IMR-90 (cell line): ENCODE data around the gene CTNNA2. TPM values are rescaled to one million over a fixed set of nuclear protein-coding genes. Genes with fewer than 3 reads are reported as not detected.

Source experiments
- ATAC-seq: fragments of 200-7000 bp; cut with Tn5 transposase; 2 replicates; pipeline ENCODE4 v1.9.1; 2020; ENCODE audit warnings: low read depth, mild to moderate bottlenecking, moderate library complexity
- BruUV-seq: library from RNA; stranded (reverse); fragments of 400-500 nt; replicated peaks from 2 replicates; lab custom pipeline; 2021; lab: Mats Ljungman, UMichigan
- CTCF ChIA-PET: fragments of 300-600 bp; formaldehyde crosslinking; extraction: SDS; loops from one replicate; lab custom pipeline; 2021; ENCODE audit warnings: antibody characterized with exemption; lab: Yijun Ruan, JAX
- POLR2A ChIA-PET: fragments of 300-600 bp; sonication (Branson Sonifier 250); formaldehyde crosslinking; loops from one replicate; lab custom pipeline; 2022; ENCODE audit warnings: antibody characterized with exemption; ENCODE audit not compliant: unreplicated experiment; lab: Charles Lee
- DNase-seq: peaks from one replicate; pipeline ENCODE4 v3.0.0; 2013
- H2AFZ ChIP-seq: replicated peaks from 2 replicates; pipeline ENCODE3; 2013; ENCODE audit warnings: low read length, mild to moderate bottlenecking; ENCODE audit not compliant: poor library complexity
- H2AK5ac ChIP-seq: 2 replicates; pipeline ENCODE4 v1.6.1; 2013; ENCODE audit warnings: low read depth, low read length, inconsistent platforms
- H2AK9ac ChIP-seq: replicated peaks from 2 replicates; pipeline ENCODE3; 2013; ENCODE audit warnings: mild to moderate bottlenecking, low read depth, low read length, moderate library complexity; ENCODE audit not compliant: poor library complexity
- H2BK120ac ChIP-seq: 2 replicates; pipeline ENCODE4 v1.6.1; 2013; ENCODE audit warnings: low read depth, low read length, inconsistent platforms
- H2BK15ac ChIP-seq: 3 replicates; pipeline ENCODE4 v1.6.1; 2013; ENCODE audit warnings: low read depth, low read length, inconsistent platforms
- H2BK20ac ChIP-seq: 2 replicates; pipeline ENCODE4 v1.6.1; 2013; ENCODE audit warnings: low read depth, mild to moderate bottlenecking, inconsistent platforms, low read length, moderate library complexity
- H2BK5ac ChIP-seq: 2 replicates; pipeline ENCODE4 v1.6.1; 2013; ENCODE audit warnings: mild to moderate bottlenecking, low read depth, low read length, inconsistent platforms; ENCODE audit not compliant: poor library complexity, severe bottlenecking
- H3K14ac ChIP-seq: replicated peaks from 2 replicates; pipeline ENCODE4 v1.6.1; 2013; ENCODE audit warnings: low read depth, low read length, inconsistent platforms
- H3K18ac ChIP-seq: 2 replicates; pipeline ENCODE4 v1.6.1; 2013; ENCODE audit warnings: low read depth, low read length, control low read depth
- H3K23ac ChIP-seq: 2 replicates; pipeline ENCODE4 v1.6.1; 2013; ENCODE audit warnings: low read depth, low read length, inconsistent platforms
- H3K27ac ChIP-seq: 2 replicates; pipeline ENCODE4 v1.5.1; 2013; ENCODE audit warnings: mild to moderate bottlenecking, control low read depth, low read length; ENCODE audit not compliant: insufficient read depth
- H3K27me3 ChIP-seq: 2 replicates; pipeline ENCODE4 v1.6.1; 2013; ENCODE audit warnings: low read length; ENCODE audit not compliant: control insufficient read depth, insufficient read depth
- H3K36me3 ChIP-seq: 2 replicates; pipeline ENCODE4 v1.6.1; 2013; ENCODE audit warnings: low read length, mixed read lengths; ENCODE audit not compliant: control insufficient read depth, insufficient read depth
- H3K4ac ChIP-seq: 2 replicates; pipeline ENCODE4 v1.6.1; 2013; ENCODE audit warnings: low read depth, low read length, inconsistent platforms
- H3K4me1 ChIP-seq: 2 replicates; pipeline ENCODE4 v1.6.1; 2013; ENCODE audit warnings: low read length, mixed read lengths; ENCODE audit not compliant: control insufficient read depth, insufficient read depth
- H3K4me2 ChIP-seq: 2 replicates; pipeline ENCODE4 v1.6.1; 2013; ENCODE audit warnings: low read depth, mild to moderate bottlenecking, control low read depth, low read length, moderate library complexity
- H3K4me3 ChIP-seq: 2 replicates; pipeline ENCODE4 v1.5.1; 2013; ENCODE audit warnings: low read depth, mild to moderate bottlenecking, control low read depth, low read length, moderate library complexity; ENCODE audit not compliant: insufficient read depth
- H3K56ac ChIP-seq: 2 replicates; pipeline ENCODE4 v1.6.1; 2013; ENCODE audit warnings: low read length, inconsistent platforms; ENCODE audit not compliant: insufficient read depth; ENCODE audit errors: extremely low read depth
- H3K79me1 ChIP-seq, 2 experiments: 2 replicates each; pipeline ENCODE4 v1.6.1; 2013; ENCODE audit warnings: low read length in 2 of 2, inconsistent platforms in 1 of 2, low read depth in 1 of 2
- H3K9ac ChIP-seq: 2 replicates; pipeline ENCODE4 v1.6.1; 2013; ENCODE audit warnings: low read depth, low read length, control low read depth
- H3K9me1 ChIP-seq: 2 replicates; pipeline ENCODE4 v1.6.1; 2013; ENCODE audit warnings: low read length, inconsistent platforms; ENCODE audit not compliant: insufficient read depth
- H3K9me3 ChIP-seq: 2 replicates; pipeline ENCODE4 v1.6.1; 2013; ENCODE audit warnings: low read length; ENCODE audit not compliant: control insufficient read depth, insufficient read depth
- H4K20me1 ChIP-seq: 2 replicates; pipeline ENCODE4 v1.6.1; 2013; ENCODE audit warnings: low read length, inconsistent platforms; ENCODE audit not compliant: insufficient read depth
- H4K5ac ChIP-seq: 2 replicates; pipeline ENCODE4 v1.6.1; 2013; ENCODE audit warnings: mild to moderate bottlenecking, low read depth, low read length, control low read depth
- H4K8ac ChIP-seq, 2 experiments: 2 replicates each; pipeline ENCODE4 v1.6.1; 2013; ENCODE audit warnings: low read depth in 2 of 2, low read length in 2 of 2, control low read depth in 1 of 2, inconsistent platforms in 1 of 2
- H4K91ac ChIP-seq: 2 replicates; pipeline ENCODE4 v1.6.1; 2013; ENCODE audit warnings: low read depth, low read length, inconsistent platforms; ENCODE audit not compliant: insufficient read depth
- RAD21 ChIP-seq: IDR thresholded peaks from 2 replicates; pipeline ENCODE4 v1.6.1; 2012; ENCODE audit warnings: low read length, improper control_type of control experiment
- RFX5 ChIP-seq: IDR thresholded peaks from 2 replicates; pipeline ENCODE4 v1.8.0; 2012; ENCODE audit warnings: low read depth, mild to moderate bottlenecking, low read length, moderate library complexity
- SMC3 ChIP-seq: fragments of 150-350 bp; IDR thresholded peaks from 2 replicates; pipeline ENCODE4 v1.6.1; 2016; ENCODE audit warnings: low read depth, mild to moderate bottlenecking, antibody characterized with exemption, low read length, moderate library complexity
- USF2 ChIP-seq: fragments of 150-350 bp; IDR thresholded peaks from 2 replicates; pipeline ENCODE4 v1.6.1; 2017; ENCODE audit warnings: mild to moderate bottlenecking, antibody characterized with exemption, low read length, low read depth
- WGBS, 2 experiments: methylation state at CpG; one replicate each; pipeline versions ENCODE4 v1.1.5 to v1.1.7; 2013; ENCODE audit warnings: missing lambda C conversion rate in 2 of 2; ENCODE audit not compliant: insufficient read length in 1 of 2; ENCODE audit errors: extremely low coverage in 2 of 2; 5-methylcytosine and 5-hydroxymethylcytosine counted together
- dilution Hi-C: fragments of 300-500 bp; cut with HindIII; formaldehyde crosslinking; loops from one replicate; pipeline ENCODE4 v1.14.3; 2018; ENCODE audit warnings: low sequenced_read_pairs; ENCODE audit not compliant: unreplicated experiment
- in situ Hi-C: fragments of 300-500 bp; cut with MboI; formaldehyde crosslinking; loops from 3 replicates; pipeline ENCODE4 v1.14.3; 2019; ENCODE audit warnings: low sequenced_read_pairs, inconsistent platforms, mixed read lengths
- intact Hi-C: fragments of 100-400 bp; cut with micrococcal nuclease; formaldehyde crosslinking; loops from 2 replicates; pipeline ENCODE4 v1.10.0; 2022
- polyA plus RNA-seq, 3 experiments: library from polyadenylated mRNA; depleted of rRNA; stranded (reverse); fragments of >200 nt; gene quantifications; 2 replicates each; pipeline ENCODE4 v1.2.3, GENCODE V29; 2012; ENCODE audit warnings: low replicate concordance in 1 of 3
- total RNA-seq: library from RNA; depleted of rRNA; stranded (reverse); fragments of >200 nt; gene quantifications from 2 replicates; pipeline ENCODE4 v1.2.3, GENCODE V29; 2012
- TF ChIP-seq, protein P1 (sequence below): conservative IDR thresholded peaks from 2 replicates; pipeline ENCODE4 v1.5.1; 2012; ENCODE audit warnings: mild to moderate bottlenecking, low read depth, low read length, improper control_type of control experiment

The CTNNA2 gene
- total and polyA plus RNA-seq, 2 of the 4 experiments (the other 2 are of a cell fraction) = not detected

GRCh38 chr2:80499095-80499494 is 986.2 kb downstream of the CTNNA2 start:
- intact Hi-C loops (loop anchor here (1.0 to 10.0 kb wide), 5 partner anchors 173 to 563 kb away; no protein-coding TSS in a partner anchor), dilution Hi-C loops (no loop called here)
- no TSS peak for BruUV-seq

More at GRCh38 chr2:80499095-80499494, 986.2 kb downstream of the CTNNA2 start:
- peak; percentile 65 for DNase-seq
- H3K18ac ChIP-seq = no peak overlapping the region
- peaks cover 4% of the 10 kb centered on the region; the same call in 1 of the 2 replicates for H3K4me1 ChIP-seq
- H3K23ac ChIP-seq = no peak overlapping the region
- H2AK5ac ChIP-seq = no peak overlapping the region
- peak; percentile 72; the same call in 1 of the 2 replicates for ATAC-seq
- no peak overlapping the region for H2AFZ ChIP-seq
- no peak overlapping the region for H4K5ac ChIP-seq
- H3K9me3 ChIP-seq = no peaks in the 10 kb centered on the region
- in situ Hi-C loops = loop anchor here (10.0 kb wide), 1 partner anchor 564 kb away; no protein-coding TSS in a partner anchor
- H4K8ac ChIP-seq = no peak overlapping the region
- no peaks in the 10 kb centered on the region for H4K20me1 ChIP-seq
- no peak overlapping the region for H3K4ac ChIP-seq
- no peak overlapping the region for H2BK5ac ChIP-seq
- no peak overlapping the region for H3K9ac ChIP-seq
- H3K36me3 ChIP-seq = no peaks in the 10 kb centered on the region
- no peak overlapping the region for H2BK120ac ChIP-seq
- no peak overlapping the region for H4K91ac ChIP-seq
- no peak overlapping the region for H2BK20ac ChIP-seq
- ChIA-PET CTCF (interaction anchor here (0.6 to 1.6 kb wide), 9 partner anchors 11 to 563 kb away, joined by 3 to 6 read pairs (median 4); no protein-coding TSS in a partner anchor), POLR2A (no interaction called here)
- H3K14ac ChIP-seq = no peak overlapping the region
- H3K27ac ChIP-seq = no peak overlapping the region
- no CpG with 5 or more reads among the region's 2 CpGs for WGBS, 2 experiments
- no peaks in the 10 kb centered on the region for H3K27me3 ChIP-seq
- H2BK15ac ChIP-seq = no peak overlapping the region
- H3K56ac ChIP-seq = no peak overlapping the region
- H3K4me3 ChIP-seq = no peak overlapping the region
- TF ChIP-seq USF2 (no peak), RFX5 (no peak), SMC3 (peak; percentile 80), RAD21 (peak; percentile 76)
- TF ChIP-seq, protein P1, sequence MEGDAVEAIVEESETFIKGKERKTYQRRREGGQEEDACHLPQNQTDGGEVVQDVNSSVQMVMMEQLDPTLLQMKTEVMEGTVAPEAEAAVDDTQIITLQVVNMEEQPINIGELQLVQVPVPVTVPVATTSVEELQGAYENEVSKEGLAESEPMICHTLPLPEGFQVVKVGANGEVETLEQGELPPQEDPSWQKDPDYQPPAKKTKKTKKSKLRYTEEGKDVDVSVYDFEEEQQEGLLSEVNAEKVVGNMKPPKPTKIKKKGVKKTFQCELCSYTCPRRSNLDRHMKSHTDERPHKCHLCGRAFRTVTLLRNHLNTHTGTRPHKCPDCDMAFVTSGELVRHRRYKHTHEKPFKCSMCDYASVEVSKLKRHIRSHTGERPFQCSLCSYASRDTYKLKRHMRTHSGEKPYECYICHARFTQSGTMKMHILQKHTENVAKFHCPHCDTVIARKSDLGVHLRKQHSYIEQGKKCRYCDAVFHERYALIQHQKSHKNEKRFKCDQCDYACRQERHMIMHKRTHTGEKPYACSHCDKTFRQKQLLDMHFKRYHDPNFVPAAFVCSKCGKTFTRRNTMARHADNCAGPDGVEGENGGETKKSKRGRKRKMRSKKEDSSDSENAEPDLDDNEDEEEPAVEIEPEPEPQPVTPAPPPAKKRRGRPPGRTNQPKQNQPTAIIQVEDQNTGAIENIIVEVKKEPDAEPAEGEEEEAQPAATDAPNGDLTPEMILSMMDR = peak; percentile 78
- H3K4me2 ChIP-seq = no peak overlapping the region
- no peaks in the 10 kb centered on the region for H3K9me1 ChIP-seq
- H2AK9ac ChIP-seq = no peak overlapping the region
- H3K79me1 ChIP-seq = no peaks in the 10 kb centered on the region
